HepG2 (cell line): ENCODE measurements around the gene GSK3A. TPM values are rescaled to one million over a fixed set of nuclear protein-coding genes. Genes with fewer than 3 reads are reported as not detected.
A peak's percentile ranks its signal among the peaks of the same experiment; 100 is the strongest.

ENCODE experiments used
- CAMTA2 ChIP-seq: sonication (generic); formaldehyde crosslinking; IDR thresholded peaks from 2 replicates; pipeline ENCODE4 v1.4.0; 2020; ENCODE audit warnings: mild to moderate bottlenecking, missing genetic modification reagents, borderline replicate concordance
- GATAD1 ChIP-seq: IDR thresholded peaks from 2 replicates; pipeline ENCODE4 v1.6.1; 2016; ENCODE audit warnings: missing genetic modification reagents, missing compliant biosample characterization
- GTF3A ChIP-seq: sonication (generic); formaldehyde crosslinking; conservative IDR thresholded peaks from 2 replicates; pipeline ENCODE4 v1.4.0; 2020; ENCODE audit warnings: mild to moderate bottlenecking, missing genetic modification reagents
- HDAC2 ChIP-seq: sonication (generic); formaldehyde crosslinking; IDR thresholded peaks from 2 replicates; pipeline ENCODE4 v1.4.0; 2020; ENCODE audit warnings: missing genetic modification reagents
- HNRNPH1 ChIP-seq: fragments of 200-400 bp; formaldehyde crosslinking; optimal IDR thresholded peaks from 2 replicates; pipeline ENCODE3; 2017; ENCODE audit warnings: mild to moderate bottlenecking, low read depth, low read length
- JUND ChIP-seq: sonication (generic); formaldehyde crosslinking; IDR thresholded peaks from 2 replicates; pipeline ENCODE4 v1.8.0; 2022; ENCODE audit warnings: mild to moderate bottlenecking, missing genetic modification reagents
- MATR3 ChIP-seq: sonication (generic); formaldehyde crosslinking; IDR thresholded peaks from 2 replicates; pipeline ENCODE4 v1.4.0; 2020; ENCODE audit warnings: missing genetic modification reagents
- MEIS2 ChIP-seq: sonication (generic); formaldehyde crosslinking; IDR thresholded peaks from 2 replicates; pipeline ENCODE4 v1.9.0; 2021; ENCODE audit warnings: mild to moderate bottlenecking, missing genetic modification reagents
- NFKB2 ChIP-seq: sonication (generic); formaldehyde crosslinking; IDR thresholded peaks from 2 replicates; pipeline ENCODE4 v1.4.0; 2020; ENCODE audit warnings: missing genetic modification reagents, borderline replicate concordance
- SSRP1 ChIP-seq: IDR thresholded peaks from 2 replicates; pipeline ENCODE4 v1.6.1; 2016; ENCODE audit warnings: control low read depth
- SUZ12 ChIP-seq: fragments of 150-350 bp; IDR thresholded peaks from 2 replicates; pipeline ENCODE4 v1.6.1; 2014; ENCODE audit warnings: low read depth, low read length
- ZNF329 ChIP-seq: sonication (generic); formaldehyde crosslinking; IDR thresholded peaks from 2 replicates; pipeline ENCODE4 v1.9.0; 2021; ENCODE audit warnings: low read depth, mild to moderate bottlenecking, missing genetic modification reagents
- ZNF383 ChIP-seq: sonication (generic); formaldehyde crosslinking; IDR thresholded peaks from 2 replicates; pipeline ENCODE4 v1.4.0; 2020; ENCODE audit warnings: missing genetic modification reagents, mild to moderate bottlenecking, borderline replicate concordance
- ZNF446 ChIP-seq: sonication (generic); formaldehyde crosslinking; IDR thresholded peaks from 2 replicates; pipeline ENCODE4 v1.5.0; 2020; ENCODE audit warnings: mild to moderate bottlenecking, missing genetic modification reagents
- ZNF557 ChIP-seq: sonication (generic); formaldehyde crosslinking; IDR thresholded peaks from 2 replicates; pipeline ENCODE4 v1.4.0; 2020; ENCODE audit warnings: missing genetic modification reagents
- ZNF652 ChIP-seq: IDR thresholded peaks from 2 replicates; pipeline ENCODE4 v1.6.1; 2016; ENCODE audit warnings: low read depth, borderline replicate concordance
- ZNF761 ChIP-seq: sonication (generic); formaldehyde crosslinking; conservative IDR thresholded peaks from 2 replicates; pipeline ENCODE4 v1.4.0; 2020; ENCODE audit warnings: mild to moderate bottlenecking, missing genetic modification reagents
- polyA plus RNA-seq, 8 experiments: library from polyadenylated mRNA; depleted of rRNA in 3 of 8; stranded (reverse) in 7 of 8; unstranded in 1 of 8; fragments of >200 nt; fragmentation: Illumina TruSeq in 4 of 8; extraction: Trizol in 4 of 8; gene quantifications; 2 replicates each; pipeline versions ENCODE4 v1.2.1 to v1.2.3, GENCODE V29; 2011 to 2016; ENCODE audit warnings: low read depth in 4 of 8, missing spikeins in 1 of 8, mixed read lengths in 1 of 8; ENCODE audit not compliant: insufficient read depth in 1 of 8
- total RNA-seq, 5 experiments: library from RNA; depleted of rRNA; stranded (reverse); fragments of >200 nt; fragmentation: Illumina TruSeq; extraction: Trizol; gene quantifications; 2 replicates each; pipeline ENCODE4 v1.2.3, GENCODE V29; 2016; ENCODE audit warnings: low read depth in 1 of 5
- TF ChIP-seq, protein P1 (sequence below): sonication (generic); formaldehyde crosslinking; IDR thresholded peaks from 2 replicates; pipeline ENCODE4 v1.5.1; 2020; ENCODE audit warnings: mild to moderate bottlenecking, missing genetic modification reagents
- TF ChIP-seq, protein P2 (sequence below): sonication (generic); formaldehyde crosslinking; IDR thresholded peaks from 2 replicates; pipeline ENCODE4 v1.8.1; 2023; ENCODE audit warnings: mild to moderate bottlenecking, missing genetic modification reagents, borderline replicate concordance
- TF ChIP-seq, protein P3 (sequence below): sonication (generic); formaldehyde crosslinking; IDR thresholded peaks from 2 replicates; pipeline ENCODE4 v1.4.0; 2020; ENCODE audit warnings: missing genetic modification reagents; ENCODE audit errors: not compliant biosample characterization

GSK3A gene
- total and polyA plus RNA-seq, 2 of the 13 experiments (the other 11 are each of a cell fraction or from before 2014, with no cell fraction given): 16.9 to 52.5 TPM

DNA sequence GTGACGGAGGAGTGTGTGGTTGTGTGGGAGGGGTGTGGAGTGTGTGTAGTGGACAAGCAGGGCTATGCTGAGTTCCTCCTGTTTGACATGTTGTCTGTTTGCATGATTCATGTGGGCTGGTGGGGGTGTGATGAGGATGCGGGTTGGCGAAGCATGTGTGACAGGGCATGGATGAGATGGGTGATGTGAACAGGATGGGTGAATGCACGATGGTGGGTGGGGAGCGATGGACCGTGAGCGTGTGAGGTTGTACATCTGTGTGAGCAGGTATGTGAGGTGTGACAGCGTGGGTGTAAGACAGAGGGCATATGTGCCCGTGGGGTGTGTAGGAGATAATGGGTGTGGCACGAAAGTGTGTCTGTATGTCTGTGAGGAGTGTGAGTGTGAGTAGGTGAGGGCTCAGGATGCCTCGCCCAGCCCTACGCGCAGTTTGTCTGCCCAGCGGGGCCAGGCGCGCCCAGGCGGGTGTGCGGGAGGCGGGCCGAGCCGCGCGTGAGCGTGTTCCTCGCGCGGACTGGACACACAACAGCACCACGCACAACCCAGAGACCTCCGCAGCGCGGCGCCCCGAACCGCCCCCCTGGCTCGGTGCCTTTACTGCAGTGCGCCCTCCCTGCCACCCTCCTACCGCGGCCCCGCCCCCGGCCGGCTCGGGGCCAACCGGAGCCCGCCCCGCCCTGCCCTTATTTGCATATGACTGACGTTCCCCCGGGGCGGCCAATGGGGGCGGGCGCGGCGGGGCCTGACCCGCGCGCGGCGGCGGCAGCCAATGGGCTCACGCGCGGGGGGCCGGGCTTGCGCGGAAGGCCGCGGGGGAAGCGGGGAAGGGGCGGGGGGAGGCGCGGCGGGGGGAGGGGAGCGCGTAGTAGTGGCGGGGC is 41.0 kb upstream of the GSK3A start (continued):
- TF ChIP-seq HNRNPH1 (no peak), NFKB2 (0 out of 2 replicates have a peak, but pooled peaks have one; percentile 21), GATAD1 (CRISPR knock-in tag) (no peak), SSRP1 (CRISPR knock-in tag) (no peak), ZNF383 (0 out of 2 replicates have a peak, but pooled peaks have one; percentile 54), ZNF446 (no peak), ZNF652 (CRISPR knock-in tag) (no peak), ZNF557 (CRISPR knock-in tag) (no peak), SUZ12 (no peak), JUND (CRISPR knock-in tag) (no peak), GTF3A (CRISPR knock-in tag) (0 out of 2 replicates have a peak, but pooled peaks have one; percentile 42), ZNF761 (CRISPR knock-in tag) (no peak), MEIS2 (no peak), MATR3 (no peak), HDAC2 (0 out of 2 replicates have a peak, but pooled peaks have one; percentile 29), CAMTA2 (no peak), ZNF329 (CRISPR knock-in tag) (no peak)
- TF ChIP-seq, protein P1, sequence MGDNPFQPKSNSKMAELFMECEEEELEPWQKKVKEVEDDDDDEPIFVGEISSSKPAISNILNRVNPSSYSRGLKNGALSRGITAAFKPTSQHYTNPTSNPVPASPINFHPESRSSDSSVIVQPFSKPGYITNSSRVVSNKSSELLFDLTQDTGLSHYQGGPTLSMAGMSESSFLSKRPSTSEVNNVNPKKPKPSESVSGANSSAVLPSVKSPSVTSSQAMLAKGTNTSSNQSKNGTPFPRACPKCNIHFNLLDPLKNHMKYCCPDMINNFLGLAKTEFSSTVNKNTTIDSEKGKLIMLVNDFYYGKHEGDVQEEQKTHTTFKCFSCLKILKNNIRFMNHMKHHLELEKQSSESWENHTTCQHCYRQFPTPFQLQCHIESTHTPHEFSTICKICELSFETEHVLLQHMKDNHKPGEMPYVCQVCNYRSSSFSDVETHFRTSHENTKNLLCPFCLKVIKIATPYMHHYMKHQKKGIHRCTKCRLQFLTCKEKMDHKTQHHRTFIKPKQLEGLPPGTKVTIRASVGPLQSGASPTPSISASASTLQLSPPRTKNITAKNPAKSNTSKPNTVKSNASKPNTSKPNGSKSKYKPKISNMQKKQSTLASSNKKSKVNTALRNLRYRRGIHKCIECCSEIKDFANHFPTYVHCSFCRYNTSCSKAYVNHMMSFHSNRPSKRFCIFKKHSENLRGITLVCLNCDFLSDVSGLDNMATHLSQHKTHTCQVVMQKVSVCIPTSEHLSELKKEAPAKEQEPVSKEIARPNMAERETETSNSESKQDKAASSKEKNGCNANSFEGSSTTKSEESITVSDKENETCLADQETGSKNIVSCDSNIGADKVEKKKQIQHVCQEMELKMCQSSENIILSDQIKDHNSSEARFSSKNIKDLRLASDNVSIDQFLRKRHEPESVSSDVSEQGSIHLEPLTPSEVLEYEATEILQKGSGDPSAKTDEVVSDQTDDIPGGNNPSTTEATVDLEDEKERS (CRISPR knock-in tag): no peak
- TF ChIP-seq, protein P2, sequence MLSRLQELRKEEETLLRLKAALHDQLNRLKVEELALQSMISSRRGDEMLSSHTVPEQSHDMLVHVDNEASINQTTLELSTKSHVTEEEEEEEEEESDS: no peak
- TF ChIP-seq, protein P3, sequence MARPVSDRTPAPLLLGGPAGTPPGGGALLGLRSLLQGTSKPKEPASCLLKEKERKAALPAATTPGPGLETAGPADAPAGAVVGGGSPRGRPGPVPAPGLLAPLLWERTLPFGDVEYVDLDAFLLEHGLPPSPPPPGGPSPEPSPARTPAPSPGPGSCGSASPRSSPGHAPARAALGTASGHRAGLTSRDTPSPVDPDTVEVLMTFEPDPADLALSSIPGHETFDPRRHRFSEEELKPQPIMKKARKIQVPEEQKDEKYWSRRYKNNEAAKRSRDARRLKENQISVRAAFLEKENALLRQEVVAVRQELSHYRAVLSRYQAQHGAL (CRISPR knock-in tag): no peak
